ENCODE data around the gene MRPL45.
"Not testable (repeated sequence)": the region's sequence is repeated elsewhere in the genome, so short reads cannot be mapped to it uniquely, and the experiment has no call there.

MRPL45 gene

DNA sequence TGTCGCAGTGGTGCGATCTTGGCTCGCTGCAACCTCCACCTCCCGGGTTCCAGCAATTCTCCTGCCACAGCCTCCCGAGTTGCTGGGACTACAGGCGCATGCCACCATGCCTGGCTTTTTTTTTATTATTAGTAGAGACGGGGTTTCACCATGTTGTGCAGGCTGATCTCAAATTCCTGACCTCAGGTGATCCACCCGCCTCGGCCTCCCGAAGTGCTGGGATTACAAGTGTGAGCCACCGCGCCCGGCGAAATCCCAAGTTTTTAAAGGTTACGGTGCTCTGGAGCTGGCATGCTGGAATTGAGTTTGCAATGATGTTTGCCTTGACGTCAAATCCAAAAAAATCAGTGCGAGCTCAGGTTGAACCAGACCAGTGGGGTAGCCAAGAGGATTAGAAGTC is 30.4 kb upstream of the MRPL45 start:
- not testable (repeated sequence) for H2AK5ac ChIP-seq (ENCODE audit: low read length); H3K18ac ChIP-seq (ENCODE audit: low read length); H3K27ac ChIP-seq (ENCODE audit: low read depth, low read length); H3K79me2 ChIP-seq (ENCODE audit: control insufficient read depth, insufficient read depth, low read length); H2BK5ac ChIP-seq (ENCODE audit: low read length); H3K4me1 ChIP-seq (ENCODE audit: control insufficient read depth, low read depth, low read length); H2BK15ac ChIP-seq (replicated peaks; ENCODE audit: low read depth); DNase-seq; H3K36me3 ChIP-seq (ENCODE audit: control insufficient read depth, insufficient read depth, low read length); H3K4ac ChIP-seq (ENCODE audit: low read depth, low read length); H3K4me3 ChIP-seq (ENCODE audit: low read length); H3K27me3 ChIP-seq (ENCODE audit: insufficient read depth, low read length, poor library complexity); H3K23ac ChIP-seq (ENCODE audit: low read length); H3K9ac ChIP-seq (ENCODE audit: low read length); H3K4me2 ChIP-seq (ENCODE audit: low read length); H4K5ac ChIP-seq (ENCODE audit: low read length); H3K56ac ChIP-seq (ENCODE audit: low read length); H3K79me1 ChIP-seq (ENCODE audit: low read length); H4K8ac ChIP-seq (ENCODE audit: low read depth, low read length); H2BK120ac ChIP-seq (ENCODE audit: low read depth, low read length)
- WGBS (ENCODE audit: extremely low coverage, insufficient coverage, low lambda C conversion rate), result no CpG with 5 or more reads among the region's 17 CpGs

- not testable (repeated sequence) for H2BK120ac ChIP-seq (ENCODE audit: low read depth, low read length); H3K27ac ChIP-seq (ENCODE audit: low read depth, low read length); H3K27me3 ChIP-seq (ENCODE audit: insufficient read depth, low read length, poor library complexity); H3K18ac ChIP-seq (ENCODE audit: low read length); H3K4me1 ChIP-seq (ENCODE audit: control insufficient read depth, low read depth, low read length); H3K23ac ChIP-seq (ENCODE audit: low read length); H4K5ac ChIP-seq (ENCODE audit: low read length); H3K79me2 ChIP-seq (ENCODE audit: control insufficient read depth, insufficient read depth, low read length); H2BK15ac ChIP-seq (replicated peaks; ENCODE audit: low read depth); H3K4me2 ChIP-seq (ENCODE audit: low read length); H3K36me3 ChIP-seq (ENCODE audit: control insufficient read depth, insufficient read depth, low read length); H3K56ac ChIP-seq (ENCODE audit: low read length); H2BK5ac ChIP-seq (ENCODE audit: low read length); H3K4me3 ChIP-seq (ENCODE audit: low read length); H3K9ac ChIP-seq (ENCODE audit: low read length); H4K8ac ChIP-seq (ENCODE audit: low read depth, low read length); H2AK5ac ChIP-seq (ENCODE audit: low read length); H3K79me1 ChIP-seq (ENCODE audit: low read length); DNase-seq; H3K4ac ChIP-seq (ENCODE audit: low read depth, low read length)
- WGBS (ENCODE audit: extremely low coverage, insufficient coverage, low lambda C conversion rate), result no CpG with 5 or more reads among the region's 3 CpGs
Measured at GRCh38 chr17:38268138-38268537, 28.8 kb upstream of the MRPL45 start.

GRCh38 chr17:38269045-38269444 is 27.9 kb upstream of the MRPL45 start:
- H3K79me2 ChIP-seq (ENCODE audit: control insufficient read depth, insufficient read depth, low read length); H3K79me1 ChIP-seq (ENCODE audit: low read length): not testable (repeated sequence)
- WGBS (ENCODE audit: extremely low coverage, insufficient coverage, low lambda C conversion rate), result no CpG with 5 or more reads among the region's 1 CpG

GRCh38 chr17:38269552-38269951 is 27.4 kb upstream of the MRPL45 start:
- H3K23ac ChIP-seq (ENCODE audit: low read length); H3K56ac ChIP-seq (ENCODE audit: low read length); H2BK5ac ChIP-seq (ENCODE audit: low read length); H2BK120ac ChIP-seq (ENCODE audit: low read depth, low read length); DNase-seq; H2BK15ac ChIP-seq (replicated peaks; ENCODE audit: low read depth); H4K5ac ChIP-seq (ENCODE audit: low read length); H3K4me3 ChIP-seq (ENCODE audit: low read length); H3K27me3 ChIP-seq (ENCODE audit: insufficient read depth, low read length, poor library complexity); H2AK5ac ChIP-seq (ENCODE audit: low read length); H3K4me1 ChIP-seq (ENCODE audit: control insufficient read depth, low read depth, low read length); H4K8ac ChIP-seq (ENCODE audit: low read depth, low read length); H3K27ac ChIP-seq (ENCODE audit: low read depth, low read length); H3K4me2 ChIP-seq (ENCODE audit: low read length); H3K4ac ChIP-seq (ENCODE audit: low read depth, low read length); H3K9ac ChIP-seq (ENCODE audit: low read length); H3K36me3 ChIP-seq (ENCODE audit: control insufficient read depth, insufficient read depth, low read length); H3K79me2 ChIP-seq (ENCODE audit: control insufficient read depth, insufficient read depth, low read length); H3K79me1 ChIP-seq (ENCODE audit: low read length); H3K18ac ChIP-seq (ENCODE audit: low read length): not testable (repeated sequence)

More at GRCh38 chr17:38269045-38269444, 27.9 kb upstream of the MRPL45 start:
- not testable (repeated sequence) for H2AK5ac ChIP-seq (ENCODE audit: low read length); H3K18ac ChIP-seq (ENCODE audit: low read length); H3K27ac ChIP-seq (ENCODE audit: low read depth, low read length); H3K4me1 ChIP-seq (ENCODE audit: control insufficient read depth, low read depth, low read length); H3K4me3 ChIP-seq (ENCODE audit: low read length); H3K4me2 ChIP-seq (ENCODE audit: low read length); H4K5ac ChIP-seq (ENCODE audit: low read length); H3K56ac ChIP-seq (ENCODE audit: low read length); H2BK15ac ChIP-seq (replicated peaks; ENCODE audit: low read depth); H2BK5ac ChIP-seq (ENCODE audit: low read length); H3K4ac ChIP-seq (ENCODE audit: low read depth, low read length); H4K8ac ChIP-seq (ENCODE audit: low read depth, low read length); H2BK120ac ChIP-seq (ENCODE audit: low read depth, low read length); H3K27me3 ChIP-seq (ENCODE audit: insufficient read depth, low read length, poor library complexity); H3K23ac ChIP-seq (ENCODE audit: low read length); H3K9ac ChIP-seq (ENCODE audit: low read length); DNase-seq; H3K36me3 ChIP-seq (ENCODE audit: control insufficient read depth, insufficient read depth, low read length)

DNA sequence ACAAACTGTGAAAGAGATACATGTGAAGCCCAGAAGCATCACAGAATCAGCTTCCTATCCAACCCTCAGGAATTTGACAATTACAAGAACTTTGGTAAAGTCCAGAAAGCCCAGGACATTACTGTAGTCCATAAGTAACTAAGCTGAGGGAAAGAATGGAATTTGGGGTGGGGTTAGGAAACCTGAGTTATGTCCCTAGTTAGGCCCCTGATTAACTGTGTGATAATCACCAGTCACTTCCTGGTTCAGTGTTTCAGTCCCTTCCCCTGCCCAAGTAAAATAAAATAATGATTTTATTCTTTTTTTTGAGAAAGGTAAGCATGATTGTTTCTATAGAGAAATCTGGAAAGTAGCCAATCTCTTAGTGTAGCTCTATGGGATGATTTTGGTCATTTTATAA is 11.0 kb upstream of the MRPL45 start:
- not testable (repeated sequence) for H3K4me3 ChIP-seq (ENCODE audit: low read length); H3K56ac ChIP-seq (ENCODE audit: low read length); H3K9ac ChIP-seq (ENCODE audit: low read length); H3K27ac ChIP-seq (ENCODE audit: low read depth, low read length); H2BK5ac ChIP-seq (ENCODE audit: low read length); H3K79me2 ChIP-seq (ENCODE audit: control insufficient read depth, insufficient read depth, low read length); H3K79me1 ChIP-seq (ENCODE audit: low read length); H2BK120ac ChIP-seq (ENCODE audit: low read depth, low read length); H3K4me1 ChIP-seq (ENCODE audit: control insufficient read depth, low read depth, low read length); H3K4ac ChIP-seq (ENCODE audit: low read depth, low read length); H3K36me3 ChIP-seq (ENCODE audit: control insufficient read depth, insufficient read depth, low read length); H2AK5ac ChIP-seq (ENCODE audit: low read length); H3K4me2 ChIP-seq (ENCODE audit: low read length); H3K23ac ChIP-seq (ENCODE audit: low read length); H3K18ac ChIP-seq (ENCODE audit: low read length); H4K5ac ChIP-seq (ENCODE audit: low read length); H3K27me3 ChIP-seq (ENCODE audit: insufficient read depth, low read length, poor library complexity); H2BK15ac ChIP-seq (replicated peaks; ENCODE audit: low read depth); H4K8ac ChIP-seq (ENCODE audit: low read depth, low read length)
- DNase-seq, result peak; percentile 3

- H2BK5ac ChIP-seq (ENCODE audit: low read length); H3K4me2 ChIP-seq (ENCODE audit: low read length); H3K4me1 ChIP-seq (ENCODE audit: control insufficient read depth, low read depth, low read length); H3K23ac ChIP-seq (ENCODE audit: low read length); H3K4ac ChIP-seq (ENCODE audit: low read depth, low read length); H4K8ac ChIP-seq (ENCODE audit: low read depth, low read length); H2BK120ac ChIP-seq (ENCODE audit: low read depth, low read length); H2BK15ac ChIP-seq (replicated peaks; ENCODE audit: low read depth); H3K79me2 ChIP-seq (ENCODE audit: control insufficient read depth, insufficient read depth, low read length); H4K5ac ChIP-seq (ENCODE audit: low read length); H2AK5ac ChIP-seq (ENCODE audit: low read length); H3K36me3 ChIP-seq (ENCODE audit: control insufficient read depth, insufficient read depth, low read length); H3K79me1 ChIP-seq (ENCODE audit: low read length); H3K9ac ChIP-seq (ENCODE audit: low read length); H3K27me3 ChIP-seq (ENCODE audit: insufficient read depth, low read length, poor library complexity); H3K18ac ChIP-seq (ENCODE audit: low read length); H3K4me3 ChIP-seq (ENCODE audit: low read length); H3K27ac ChIP-seq (ENCODE audit: low read depth, low read length); H3K56ac ChIP-seq (ENCODE audit: low read length): not testable (repeated sequence)
- WGBS (ENCODE audit: extremely low coverage, insufficient coverage, low lambda C conversion rate), result no CpG with 5 or more reads among the region's 11 CpGs
- peak; percentile 5 for DNase-seq
Measured at GRCh38 chr17:38286501-38287091, 10.4 kb upstream of the MRPL45 start.
